Caco-2 (cell line): Measurements from ENCODE around the gene SYMPK. TPM values are rescaled to one million over a fixed set of nuclear protein-coding genes. Genes with fewer than 3 reads are reported as not detected.

Experiments used
- BruUV-seq: library from RNA; stranded (reverse); fragments of 400-500 nt; replicated peaks from 2 replicates; lab custom pipeline; 2021; lab: Mats Ljungman, UMichigan
- CTCF ChIA-PET: fragments of 300-600 bp; sonication (Branson Sonifier 250); formaldehyde crosslinking; loops from one replicate; lab custom pipeline; 2022; ENCODE audit warnings: antibody characterized with exemption; lab: Charles Lee
- POLR2A ChIA-PET: fragments of 300-600 bp; sonication (Branson Sonifier 250); formaldehyde crosslinking; loops from one replicate; lab custom pipeline; 2022; ENCODE audit warnings: antibody characterized with exemption; lab: Charles Lee
- DNase-seq, 2 experiments: peaks; one replicate each; pipeline versions ENCODE4 v3.0.0 to v3.0.0-alpha.2; 2020 to 2022
- H3K27me3 ChIP-seq: replicated peaks from 2 replicates; pipeline ENCODE4 v1.6.0; 2011; ENCODE audit warnings: low read length; ENCODE audit not compliant: control insufficient read depth, insufficient read depth
- H3K36me3 ChIP-seq: 2 replicates; pipeline ENCODE4 v1.5.1; 2011; ENCODE audit warnings: low read length; ENCODE audit not compliant: control insufficient read depth, insufficient read depth
- H3K4me1 ChIP-seq: fragments of 250-450 bp; sonication (Bioruptor Pico); 2 replicates; pipeline ENCODE4 v1.5.1; 2020; ENCODE audit warnings: mild to moderate bottlenecking
- H3K4me3 ChIP-seq: 2 replicates; pipeline ENCODE4 v1.5.1; 2011; ENCODE audit warnings: low read depth, mild to moderate bottlenecking, control low read depth, low read length
- H3K9me3 ChIP-seq: fragments of 250-450 bp; sonication (Bioruptor Pico); 2 replicates; pipeline ENCODE4 v1.5.1; 2020; ENCODE audit warnings: mild to moderate bottlenecking, moderate library complexity
- H3K27ac Mint-ChIP-seq: one replicate; pipeline ENCODE4 v1.8.0; 2022; ENCODE audit warnings: mixed read lengths; ENCODE audit not compliant: unreplicated experiment
- H3K27me3 Mint-ChIP-seq: one replicate; pipeline ENCODE4 v1.8.0; 2022; ENCODE audit warnings: mixed read lengths; ENCODE audit not compliant: insufficient read depth, unreplicated experiment
- H3K36me3 Mint-ChIP-seq: one replicate; pipeline ENCODE4 v1.8.0; 2022; ENCODE audit warnings: mild to moderate bottlenecking, mixed read lengths; ENCODE audit not compliant: insufficient read depth, unreplicated experiment
- H3K4me1 Mint-ChIP-seq: one replicate; pipeline ENCODE4 v1.8.0; 2022; ENCODE audit warnings: low read depth, mixed read lengths; ENCODE audit not compliant: unreplicated experiment
- H3K4me3 Mint-ChIP-seq: one replicate; pipeline ENCODE4 v1.8.0; 2022; ENCODE audit warnings: mild to moderate bottlenecking, moderate library complexity, mixed read lengths; ENCODE audit not compliant: unreplicated experiment
- H3K9me3 Mint-ChIP-seq: one replicate; pipeline ENCODE4 v1.8.0; 2022; ENCODE audit warnings: mixed read lengths; ENCODE audit not compliant: unreplicated experiment
- intact Hi-C: fragments of 100-400 bp; cut with micrococcal nuclease; formaldehyde crosslinking; loops from one replicate; pipeline ENCODE4 v1.10.0; 2022; ENCODE audit not compliant: unreplicated experiment
- total RNA-seq: library from RNA; stranded (reverse); gene quantifications from 2 replicates; pipeline ENCODE4 v1.2.3, GENCODE V29; 2022
- TF ChIP-seq, protein P1 (sequence below), 2 experiments: fragments of 200-600 bp in 1 of 2; IDR thresholded peaks; 1 replicate in 1 of 2; 2 replicates in 1 of 2; pipeline versions ENCODE4 v1.5.1 to v1.8.0; 2011 to 2022; ENCODE audit warnings: antibody characterized with exemption in 1 of 2, control low read depth in 1 of 2, inconsistent platforms in 1 of 2, low read depth in 1 of 2, low read length in 1 of 2, mild to moderate bottlenecking in 1 of 2, moderate library complexity in 1 of 2; ENCODE audit not compliant: insufficient read depth in 1 of 2, severe bottlenecking in 1 of 2, unreplicated experiment in 1 of 2

The SYMPK gene
- total RNA-seq, 1 experiment from 2014 or later = 81.8 TPM

DNA sequence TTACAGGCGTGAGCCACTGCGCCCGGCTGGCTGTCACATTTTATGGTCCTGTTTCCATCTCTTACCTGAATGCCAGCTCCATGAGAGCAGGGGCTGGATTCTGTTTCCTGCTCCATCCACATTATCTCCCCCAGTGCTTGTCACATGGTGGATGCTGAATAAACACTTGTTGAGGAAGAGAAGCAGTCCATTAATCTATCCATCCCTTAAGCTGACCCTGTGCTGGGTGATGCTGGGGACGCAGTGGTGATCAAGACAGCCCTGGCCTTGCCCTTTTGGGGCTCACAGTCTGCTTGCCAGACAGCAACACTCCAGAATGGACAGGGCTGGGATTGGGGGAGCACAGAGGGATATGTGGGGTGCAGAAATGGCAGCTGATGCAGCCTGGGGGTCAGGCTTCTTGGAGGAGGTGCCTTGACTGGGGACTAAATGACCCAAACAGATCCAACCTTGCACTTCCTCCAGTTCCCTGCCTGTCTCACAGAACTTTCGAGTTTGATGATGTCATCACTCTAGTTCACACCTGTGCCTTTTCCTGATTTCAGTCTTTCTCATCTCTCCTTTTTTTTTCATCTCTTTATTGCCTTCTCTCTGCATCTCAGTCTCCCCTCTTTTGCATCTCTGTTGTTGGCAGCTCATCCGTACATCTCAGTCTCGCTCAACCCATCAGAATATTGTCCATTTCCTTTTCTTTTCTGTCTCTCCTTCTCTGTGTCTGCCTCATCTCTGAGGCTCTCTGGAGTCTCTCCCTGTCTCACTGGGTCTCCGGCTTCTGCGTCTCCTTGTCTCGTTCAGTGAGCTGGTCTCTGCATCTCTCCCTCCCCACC lies 18.3 kb upstream of the SYMPK start:
- TF ChIP-seq, protein P1, sequence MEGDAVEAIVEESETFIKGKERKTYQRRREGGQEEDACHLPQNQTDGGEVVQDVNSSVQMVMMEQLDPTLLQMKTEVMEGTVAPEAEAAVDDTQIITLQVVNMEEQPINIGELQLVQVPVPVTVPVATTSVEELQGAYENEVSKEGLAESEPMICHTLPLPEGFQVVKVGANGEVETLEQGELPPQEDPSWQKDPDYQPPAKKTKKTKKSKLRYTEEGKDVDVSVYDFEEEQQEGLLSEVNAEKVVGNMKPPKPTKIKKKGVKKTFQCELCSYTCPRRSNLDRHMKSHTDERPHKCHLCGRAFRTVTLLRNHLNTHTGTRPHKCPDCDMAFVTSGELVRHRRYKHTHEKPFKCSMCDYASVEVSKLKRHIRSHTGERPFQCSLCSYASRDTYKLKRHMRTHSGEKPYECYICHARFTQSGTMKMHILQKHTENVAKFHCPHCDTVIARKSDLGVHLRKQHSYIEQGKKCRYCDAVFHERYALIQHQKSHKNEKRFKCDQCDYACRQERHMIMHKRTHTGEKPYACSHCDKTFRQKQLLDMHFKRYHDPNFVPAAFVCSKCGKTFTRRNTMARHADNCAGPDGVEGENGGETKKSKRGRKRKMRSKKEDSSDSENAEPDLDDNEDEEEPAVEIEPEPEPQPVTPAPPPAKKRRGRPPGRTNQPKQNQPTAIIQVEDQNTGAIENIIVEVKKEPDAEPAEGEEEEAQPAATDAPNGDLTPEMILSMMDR (IDR thresholded peaks at IDR 0.05; ENCODE audit: insufficient read depth in 1 of 2, low read depth in 1 of 2, low read length in 1 of 2, severe bottlenecking in 1 of 2, unreplicated experiment in 1 of 2) = no peak
- Mint-ChIP-seq H3K36me3 (peaks cover 27% of the 10 kb centered on the region), H3K4me1 (peaks cover 36% of the 10 kb centered on the region), H3K9me3 (no peaks in the 10 kb centered on the region), H3K27me3 (no peaks in the 10 kb centered on the region), H3K27ac (peak overlapping the region; percentile 60), H3K4me3 (peak overlapping the region; percentile 65)
- peaks cover 39% of the 10 kb centered on the region for H3K4me1 ChIP-seq
- peak overlapping the region; percentile 48 for H3K4me3 ChIP-seq
- ChIA-PET CTCF (interaction anchor here (0.5 to 4.3 kb wide), 10 partner anchors 8 to 164 kb away, joined by 3 to 86 read pairs (median 5); partner anchors contain the start of genes CCDC61, FOXA3 and SYMPK), POLR2A (interaction anchor here (0.6 to 2.6 kb wide), 6 partner anchors 10 to 22 kb away, joined by 3 to 84 read pairs (median 6); partner anchors contain the start of genes FOXA3, MYPOP and SYMPK)
- H3K36me3 ChIP-seq = no peaks in the 10 kb centered on the region
- intact Hi-C loops = loop anchor here (5.0 kb wide), 2 partner anchors 109 to 136 kb away; no protein-coding TSS in a partner anchor
- DNase-seq = no peak
- no peaks in the 10 kb centered on the region for H3K27me3 ChIP-seq
- no TSS peak for BruUV-seq
- no peaks in the 10 kb centered on the region for H3K9me3 ChIP-seq

- ChIA-PET POLR2A (interaction anchor here (2.6 kb wide), 1 partner anchor 15 kb away, joined by 6 read pairs; the partner anchor contains the start of gene FOXA3), CTCF (interaction anchor here (0.7 to 4.3 kb wide), 4 partner anchors 16 to 313 kb away, joined by 3 to 86 read pairs (median 26); partner anchors contain the start of genes FOXA3 and SYMPK)
- intact Hi-C loops = loop anchor here (5.0 kb wide), 2 partner anchors 108 to 137 kb away; no protein-coding TSS in a partner anchor
- Mint-ChIP-seq H3K27me3 (no peaks in the 10 kb centered on the region), H3K4me3 (no peak overlapping the region), H3K9me3 (no peaks in the 10 kb centered on the region), H3K27ac (no peak overlapping the region), H3K4me1 (peaks cover 42% of the 10 kb centered on the region), H3K36me3 (peaks cover 21% of the 10 kb centered on the region)
- H3K36me3 ChIP-seq = no peaks in the 10 kb centered on the region
- no peaks in the 10 kb centered on the region for H3K9me3 ChIP-seq
- no peak for DNase-seq
- peaks cover 44% of the 10 kb centered on the region for H3K4me1 ChIP-seq
- no peaks in the 10 kb centered on the region for H3K27me3 ChIP-seq
- TF ChIP-seq, protein P1 (IDR thresholded peaks at IDR 0.05; ENCODE audit: insufficient read depth in 1 of 2, low read depth in 1 of 2, low read length in 1 of 2, severe bottlenecking in 1 of 2, unreplicated experiment in 1 of 2) = no peak
- no peak overlapping the region for H3K4me3 ChIP-seq
- no TSS peak for BruUV-seq
These were observed 17.0 kb upstream of the SYMPK start for GRCh38 chr19:45879971-45880370.

GRCh38 chr19:45879055-45879454 lies 16.1 kb upstream of the SYMPK start:
- H3K4me3 Mint-ChIP-seq = no peak overlapping the region
- H3K36me3 Mint-ChIP-seq = peaks cover 21% of the 10 kb centered on the region
- H3K27ac Mint-ChIP-seq = peak overlapping the region; percentile 15
- intact Hi-C loops = no loop called here
- H3K4me1 ChIP-seq = peaks cover 48% of the 10 kb centered on the region
- no TSS peak for BruUV-seq
- H3K27me3 ChIP-seq = no peaks in the 10 kb centered on the region
- peaks cover 49% of the 10 kb centered on the region for H3K4me1 Mint-ChIP-seq
- ChIA-PET POLR2A (interaction anchor here (2.6 kb wide), 1 partner anchor 14 kb away, joined by 6 read pairs; the partner anchor contains the start of gene FOXA3), CTCF (interaction anchor here (4.3 kb wide), 1 partner anchor 15 kb away, joined by 86 read pairs; the partner anchor contains the start of genes FOXA3 and SYMPK)
- no peak for DNase-seq
- H3K9me3 Mint-ChIP-seq = no peaks in the 10 kb centered on the region
- H3K9me3 ChIP-seq = no peaks in the 10 kb centered on the region
- H3K4me3 ChIP-seq = no peak overlapping the region
- no peaks in the 10 kb centered on the region for H3K27me3 Mint-ChIP-seq
- TF ChIP-seq, protein P1 (IDR thresholded peaks at IDR 0.05; ENCODE audit: insufficient read depth in 1 of 2, low read depth in 1 of 2, low read length in 1 of 2, severe bottlenecking in 1 of 2, unreplicated experiment in 1 of 2) = no peak
- no peaks in the 10 kb centered on the region for H3K36me3 ChIP-seq
